ENCODE data around the gene TMPRSS9.

The TMPRSS9 gene

GRCh38 chr19:2333807-2334211, 26.3 kb upstream of the TMPRSS9 start:
- FAIRE-seq (peak; percentile 28), DNase-seq (ENCODE audit: insufficient read length, low spot score) (no peak)
- no peak for TF ChIP-seq TAF1 (IDR thresholded peaks at IDR 0.05; ENCODE audit: low read depth, low read length)
- TF ChIP-seq PAX5 (IDR thresholded peaks at IDR 0.05; ENCODE audit: insufficient read depth, low read length, severe bottlenecking), result no peak

- FAIRE-seq (no peak), DNase-seq (ENCODE audit: insufficient read length, low spot score) (no peak)
- TF ChIP-seq POU2F2 (IDR thresholded peaks at IDR 0.05; ENCODE audit: low read depth, low read length) (no peak), SPI1 (IDR thresholded peaks at IDR 0.05; ENCODE audit: low read depth, low read length) (no peak), POLR2A (IDR thresholded peaks at IDR 0.05; ENCODE audit: low read depth, low read length) (no peak), POLR2AphosphoS5 (IDR thresholded peaks at IDR 0.05; ENCODE audit: low read depth, low read length) (no peak), TAF1 (IDR thresholded peaks at IDR 0.05; ENCODE audit: low read depth, low read length) (no peak), PAX5 (IDR thresholded peaks at IDR 0.05; ENCODE audit: insufficient read depth, low read length, severe bottlenecking) (no peak)
Observed at GRCh38 chr19:2334426-2334825, 25.6 kb upstream of the TMPRSS9 start.

- DNase-seq (ENCODE audit: insufficient read length, low spot score) (no peak), FAIRE-seq (no peak)
- TF ChIP-seq POLR2AphosphoS5 (IDR thresholded peaks at IDR 0.05; ENCODE audit: low read depth, low read length), result no peak
Observed at GRCh38 chr19:2334986-2335846, 24.8 kb upstream of the TMPRSS9 start.

GRCh38 chr19:2335848-2336247, 24.2 kb upstream of the TMPRSS9 start:
- FAIRE-seq (peak; percentile 91), DNase-seq (ENCODE audit: insufficient read length, low spot score) (no peak)
- TF ChIP-seq PAX5 (IDR thresholded peaks at IDR 0.05; ENCODE audit: insufficient read depth, low read length, severe bottlenecking) (no peak), TAF1 (IDR thresholded peaks at IDR 0.05; ENCODE audit: low read depth, low read length) (no peak), POU2F2 (IDR thresholded peaks at IDR 0.05; ENCODE audit: low read depth, low read length) (no peak), SPI1 (IDR thresholded peaks at IDR 0.05; ENCODE audit: low read depth, low read length) (no peak), POLR2AphosphoS5 (IDR thresholded peaks at IDR 0.05; ENCODE audit: low read depth, low read length) (no peak), POLR2A (IDR thresholded peaks at IDR 0.05; ENCODE audit: low read depth, low read length) (no peak)

GRCh38 chr19:2336528-2337328, 23.3 kb upstream of the TMPRSS9 start:
- no peak for TF ChIP-seq POU2F2 (IDR thresholded peaks at IDR 0.05; ENCODE audit: low read depth, low read length)
- TF ChIP-seq PAX5 (IDR thresholded peaks at IDR 0.05; ENCODE audit: insufficient read depth, low read length, severe bottlenecking), result no peak
- no peak for TF ChIP-seq POLR2A (IDR thresholded peaks at IDR 0.05; ENCODE audit: low read depth, low read length)
- no peak for TF ChIP-seq POLR2AphosphoS5 (IDR thresholded peaks at IDR 0.05; ENCODE audit: low read depth, low read length)
- TF ChIP-seq TAF1 (IDR thresholded peaks at IDR 0.05; ENCODE audit: low read depth, low read length), result no peak
- no peak for TF ChIP-seq SPI1 (IDR thresholded peaks at IDR 0.05; ENCODE audit: low read depth, low read length)
- FAIRE-seq, result peak; percentile 50
- no peak for DNase-seq (ENCODE audit: insufficient read length, low spot score)

GRCh38 chr19:2337329-2337707, 22.7 kb upstream of the TMPRSS9 start:
- DNase-seq (ENCODE audit: insufficient read length, low spot score), result no peak
- FAIRE-seq, result no peak
- no peak for TF ChIP-seq POLR2A (IDR thresholded peaks at IDR 0.05; ENCODE audit: low read depth, low read length)
- no peak for TF ChIP-seq POLR2AphosphoS5 (IDR thresholded peaks at IDR 0.05; ENCODE audit: low read depth, low read length)
- no peak for TF ChIP-seq POU2F2 (IDR thresholded peaks at IDR 0.05; ENCODE audit: low read depth, low read length)
- TF ChIP-seq TAF1 (IDR thresholded peaks at IDR 0.05; ENCODE audit: low read depth, low read length), result no peak
- no peak for TF ChIP-seq PAX5 (IDR thresholded peaks at IDR 0.05; ENCODE audit: insufficient read depth, low read length, severe bottlenecking)
- no peak for TF ChIP-seq SPI1 (IDR thresholded peaks at IDR 0.05; ENCODE audit: low read depth, low read length)

- TF ChIP-seq POU2F2 (IDR thresholded peaks at IDR 0.05; ENCODE audit: low read depth, low read length), result no peak
- TF ChIP-seq POLR2AphosphoS5 (IDR thresholded peaks at IDR 0.05; ENCODE audit: low read depth, low read length), result no peak
- TF ChIP-seq PAX5 (IDR thresholded peaks at IDR 0.05; ENCODE audit: insufficient read depth, low read length, severe bottlenecking), result no peak
- no peak for TF ChIP-seq POLR2A (IDR thresholded peaks at IDR 0.05; ENCODE audit: low read depth, low read length)
- no peak for TF ChIP-seq TAF1 (IDR thresholded peaks at IDR 0.05; ENCODE audit: low read depth, low read length)
- TF ChIP-seq SPI1 (IDR thresholded peaks at IDR 0.05; ENCODE audit: low read depth, low read length), result no peak
- DNase-seq (ENCODE audit: insufficient read length, low spot score) (no peak), FAIRE-seq (no peak)
Observed at GRCh38 chr19:2338055-2338615, 21.9 kb upstream of the TMPRSS9 start.

GRCh38 chr19:2338751-2339643, 21.1 kb upstream of the TMPRSS9 start:
- no peak for TF ChIP-seq PAX5 (IDR thresholded peaks at IDR 0.05; ENCODE audit: insufficient read depth, low read length, severe bottlenecking)
- TF ChIP-seq SPI1 (IDR thresholded peaks at IDR 0.05; ENCODE audit: low read depth, low read length), result no peak
- TF ChIP-seq POLR2A (IDR thresholded peaks at IDR 0.05; ENCODE audit: low read depth, low read length), result no peak
- TF ChIP-seq TAF1 (IDR thresholded peaks at IDR 0.05; ENCODE audit: low read depth, low read length), result no peak
- no peak for TF ChIP-seq POLR2AphosphoS5 (IDR thresholded peaks at IDR 0.05; ENCODE audit: low read depth, low read length)
- TF ChIP-seq POU2F2 (IDR thresholded peaks at IDR 0.05; ENCODE audit: low read depth, low read length), result no peak
- FAIRE-seq, result no peak
- no peak for DNase-seq (ENCODE audit: insufficient read length, low spot score)

All from GM12891 (cell line).